WTC11 (cell line): ENCODE measurements around the gene ORC4. TPM values are rescaled to one million over a fixed set of nuclear protein-coding genes. Genes with fewer than 3 reads are reported as not detected.

Experiments used
- ATAC-seq: fragments of 200-7000 bp; cut with Tn5 transposase; 2 replicates; pipeline ENCODE4 v1.10.0; 2021; ENCODE audit warnings: mild to moderate bottlenecking, moderate library complexity
- CTCF ChIA-PET: fragments of 300-600 bp; sonication (Branson Sonifier 250); formaldehyde crosslinking; loops from one replicate; lab custom pipeline; 2021; ENCODE audit warnings: antibody characterized with exemption; lab: Charles Lee
- POLR2A ChIA-PET: fragments of 350-600 bp; sonication (Branson Sonifier 250); formaldehyde crosslinking; loops from one replicate; lab custom pipeline; 2021; ENCODE audit warnings: antibody characterized with exemption; lab: Charles Lee
- DNase-seq: peaks from one replicate; pipeline ENCODE4 v3.0.0; 2021; ENCODE audit warnings: low spot score
- H3K27ac Mint-ChIP-seq: 2 replicates; pipeline ENCODE4 v1.8.0; 2021; ENCODE audit warnings: mixed read lengths
- H3K27me3 Mint-ChIP-seq: 2 replicates; pipeline ENCODE4 v1.8.0; 2021; ENCODE audit warnings: low read depth, mild to moderate bottlenecking, moderate library complexity, mixed read lengths
- H3K36me3 Mint-ChIP-seq: 2 replicates; pipeline ENCODE4 v1.8.0; 2021; ENCODE audit warnings: mixed read lengths
- H3K4me1 Mint-ChIP-seq: 2 replicates; pipeline ENCODE4 v1.8.0; 2022; ENCODE audit warnings: mixed read lengths
- H3K4me3 Mint-ChIP-seq: 2 replicates; pipeline ENCODE4 v1.8.0; 2021; ENCODE audit warnings: mild to moderate bottlenecking, moderate library complexity, mixed read lengths
- H3K9me3 Mint-ChIP-seq: 2 replicates; pipeline ENCODE4 v1.8.0; 2021; ENCODE audit warnings: mixed read lengths
- ATF2 ChIP-seq: sonication (generic); formaldehyde crosslinking; IDR thresholded peaks from 2 replicates; pipeline ENCODE4 v1.8.1; 2022; ENCODE audit warnings: low read depth, missing genetic modification reagents, borderline replicate concordance
- CBFB ChIP-seq: sonication (generic); formaldehyde crosslinking; IDR thresholded peaks from 2 replicates; pipeline ENCODE4 v1.8.1; 2022; ENCODE audit warnings: mild to moderate bottlenecking, low read depth, missing genetic modification reagents
- E2F1 ChIP-seq: sonication (generic); formaldehyde crosslinking; IDR thresholded peaks from 2 replicates; pipeline ENCODE4 v1.8.0; 2022; ENCODE audit warnings: mild to moderate bottlenecking, missing genetic modification reagents
- E2F5 ChIP-seq: sonication (generic); formaldehyde crosslinking; IDR thresholded peaks from 2 replicates; pipeline ENCODE4 v1.8.1; 2022; ENCODE audit warnings: mild to moderate bottlenecking, moderate library complexity, missing genetic modification reagents
- ETV6 ChIP-seq: sonication (generic); formaldehyde crosslinking; IDR thresholded peaks from 2 replicates; pipeline ENCODE4 v1.8.1; 2022; ENCODE audit warnings: mild to moderate bottlenecking, missing genetic modification reagents
- FOXK1 ChIP-seq: sonication (generic); formaldehyde crosslinking; IDR thresholded peaks from 2 replicates; pipeline ENCODE4 v1.8.0; 2022; ENCODE audit warnings: mild to moderate bottlenecking, moderate library complexity, missing genetic modification reagents
- FOXP1 ChIP-seq: sonication (generic); formaldehyde crosslinking; IDR thresholded peaks from 2 replicates; pipeline ENCODE4 v1.8.0; 2022; ENCODE audit warnings: missing genetic modification reagents, mild to moderate bottlenecking, moderate library complexity, borderline replicate concordance
- FOXP4 ChIP-seq: sonication (generic); formaldehyde crosslinking; IDR thresholded peaks from 2 replicates; pipeline ENCODE4 v1.8.0; 2022; ENCODE audit warnings: mild to moderate bottlenecking, missing genetic modification reagents
- GABPB1 ChIP-seq: sonication (generic); formaldehyde crosslinking; IDR thresholded peaks from 2 replicates; pipeline ENCODE4 v1.8.1; 2023; ENCODE audit warnings: mild to moderate bottlenecking, missing genetic modification reagents
- HMGXB4 ChIP-seq: sonication (generic); formaldehyde crosslinking; IDR thresholded peaks from 2 replicates; pipeline ENCODE4 v1.8.1; 2023; ENCODE audit warnings: mild to moderate bottlenecking, moderate library complexity, missing genetic modification reagents
- IRF1 ChIP-seq: sonication (generic); formaldehyde crosslinking; IDR thresholded peaks from 2 replicates; pipeline ENCODE4 v1.8.0; 2023; ENCODE audit warnings: missing genetic modification reagents
- MYBL2 ChIP-seq: sonication (generic); formaldehyde crosslinking; IDR thresholded peaks from 2 replicates; pipeline ENCODE4 v1.8.1; 2023; ENCODE audit warnings: mild to moderate bottlenecking, moderate library complexity, missing genetic modification reagents
- NR3C1 ChIP-seq: sonication (generic); formaldehyde crosslinking; conservative IDR thresholded peaks from 2 replicates; pipeline ENCODE4 v1.8.1; 2023; ENCODE audit warnings: low read depth, mild to moderate bottlenecking, missing genetic modification reagents
- PRRX2 ChIP-seq: fragments of 250-450 bp; sonication (Bioruptor Pico); IDR thresholded peaks from 2 replicates; pipeline ENCODE4 v1.8.0; 2021; ENCODE audit warnings: mild to moderate bottlenecking
- RELA ChIP-seq: sonication (generic); formaldehyde crosslinking; IDR thresholded peaks from 2 replicates; pipeline ENCODE4 v1.8.1; 2022; ENCODE audit warnings: missing genetic modification reagents, mild to moderate bottlenecking, borderline replicate concordance
- SMAD3 ChIP-seq: sonication (generic); formaldehyde crosslinking; IDR thresholded peaks from 2 replicates; pipeline ENCODE4 v1.8.0; 2022; ENCODE audit warnings: missing genetic modification reagents, mild to moderate bottlenecking, borderline replicate concordance
- USF2 ChIP-seq: sonication (generic); formaldehyde crosslinking; IDR thresholded peaks from 2 replicates; pipeline ENCODE4 v1.8.1; 2023; ENCODE audit warnings: mild to moderate bottlenecking, missing genetic modification reagents, moderate library complexity
- ZNF138 ChIP-seq: sonication (generic); formaldehyde crosslinking; conservative IDR thresholded peaks from 2 replicates; pipeline ENCODE4 v1.8.1; 2022; ENCODE audit warnings: mild to moderate bottlenecking, moderate library complexity, missing genetic modification reagents
- ZNF232 ChIP-seq: sonication (generic); formaldehyde crosslinking; IDR thresholded peaks from 2 replicates; pipeline ENCODE4 v1.8.0; 2022; ENCODE audit warnings: mild to moderate bottlenecking, missing genetic modification reagents
- ZNF396 ChIP-seq: fragments of 250-450 bp; sonication (Bioruptor Pico); IDR thresholded peaks from 2 replicates; pipeline ENCODE4 v1.8.0; 2021; ENCODE audit warnings: mild to moderate bottlenecking, moderate library complexity, borderline replicate concordance
- ZNF416 ChIP-seq: fragments of 250-450 bp; sonication (Bioruptor Pico); IDR thresholded peaks from 2 replicates; pipeline ENCODE4 v1.9.0; 2021; ENCODE audit warnings: mild to moderate bottlenecking, inconsistent platforms
- total RNA-seq: library from RNA; stranded (reverse); gene quantifications from 3 replicates; pipeline ENCODE4 v1.2.3, GENCODE V29; 2021

Gene ORC4
- total RNA-seq, 1 experiment from 2014 or later = 57.9 TPM

GRCh38 chr2:148046802-148047201 is 26.3 kb upstream of the ORC4 start:
- H3K4me3 Mint-ChIP-seq = no peak overlapping the region
- ChIA-PET CTCF (no interaction called here), POLR2A (no interaction called here)
- no peaks in the 10 kb centered on the region for H3K9me3 Mint-ChIP-seq
- no peak for ATAC-seq
- peaks cover 53% of the 10 kb centered on the region for H3K4me1 Mint-ChIP-seq
- TF ChIP-seq FOXP4 (no peak), PRRX2 (CRISPR knock-in tag) (no peak), IRF1 (no peak), ZNF138 (CRISPR knock-in tag) (no peak), FOXP1 (CRISPR knock-in tag) (no peak), SMAD3 (no peak), ZNF416 (CRISPR knock-in tag) (no peak), RELA (no peak), ETV6 (CRISPR knock-in tag) (no peak), ZNF396 (CRISPR knock-in tag) (no peak), ATF2 (no peak), CBFB (CRISPR knock-in tag) (no peak), MYBL2 (CRISPR knock-in tag) (no peak), FOXK1 (CRISPR knock-in tag) (no peak), GABPB1 (no peak), USF2 (CRISPR knock-in tag) (no peak), ZNF232 (CRISPR knock-in tag) (no peak)
- no peak overlapping the region for H3K27ac Mint-ChIP-seq
- no peaks in the 10 kb centered on the region for H3K27me3 Mint-ChIP-seq
- no peaks in the 10 kb centered on the region for H3K36me3 Mint-ChIP-seq
- no peak for DNase-seq

- no peaks in the 10 kb centered on the region for H3K9me3 Mint-ChIP-seq
- H3K4me1 Mint-ChIP-seq = peaks cover 36% of the 10 kb centered on the region
- DNase-seq (no peak), ATAC-seq (no peak)
- no peaks in the 10 kb centered on the region for H3K36me3 Mint-ChIP-seq
- H3K4me3 Mint-ChIP-seq = no peak overlapping the region
- no peak overlapping the region for H3K27ac Mint-ChIP-seq
- ChIA-PET CTCF (no interaction called here), POLR2A (no interaction called here)
- TF ChIP-seq E2F5 (CRISPR knock-in tag) (no peak), E2F1 (CRISPR knock-in tag) (no peak), ETV6 (CRISPR knock-in tag) (no peak), NR3C1 (no peak), HMGXB4 (CRISPR knock-in tag) (no peak)
- H3K27me3 Mint-ChIP-seq = no peaks in the 10 kb centered on the region
Observed at GRCh38 chr2:148044322-148044721, 23.8 kb upstream of the ORC4 start.
